HG03159 (cell line): ENCODE measurements around the gene ITPR2.
A peak's percentile ranks its signal among the peaks of the same experiment; 100 is the strongest.
"Not testable (repeated sequence)": the region's sequence is repeated elsewhere in the genome, so short reads cannot be mapped to it uniquely, and the experiment has no call there.

Source experiments
- ATAC-seq: cut with Tn5 transposase; IDR thresholded peaks from one replicate; pipeline ENCODE4 v1.9.1; 2021; ENCODE audit warnings: mild to moderate bottlenecking, moderate library complexity; ENCODE audit not compliant: unreplicated experiment

The ITPR2 gene

GRCh38 chr12:26832822-26833742, at the start of gene ITPR2:
ITPR2 (minus strand) TSS chr12:26833194; CDS start chr12:26832781, 413 bp downstream.
- peak; percentile 66 for ATAC-seq

- no peak for ATAC-seq
Observed at GRCh38 chr12:26880625-26881024, 47.6 kb upstream of the ITPR2 start.

DNA sequence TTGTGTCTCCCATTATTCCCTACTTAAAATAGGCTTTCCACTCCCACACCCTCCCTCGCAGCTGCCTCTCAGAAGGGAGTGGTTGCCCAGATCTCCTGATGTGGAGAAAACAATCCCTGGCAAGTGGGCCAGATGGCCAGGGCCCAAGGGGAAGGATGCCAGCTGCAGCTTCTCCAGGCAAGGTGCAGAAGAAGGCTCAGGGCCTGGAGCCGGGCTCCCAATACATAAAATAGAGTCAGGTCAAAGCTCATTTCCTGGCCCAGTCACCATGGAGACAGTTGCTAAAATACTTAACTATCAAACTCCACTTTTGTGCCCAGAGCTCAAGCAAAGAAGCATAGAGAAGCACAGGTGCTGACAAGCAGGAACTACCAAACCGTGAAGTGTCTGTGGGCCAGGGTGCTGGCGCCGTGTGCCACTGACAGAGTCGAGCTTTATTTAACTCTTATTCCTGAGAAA, 45.7 kb upstream of the ITPR2 start:
- peak; percentile 73 for ATAC-seq

- peak; percentile 58 for ATAC-seq
Observed at GRCh38 chr12:26874501-26875296, 41.7 kb upstream of the ITPR2 start.

- ATAC-seq: no peak
Observed at GRCh38 chr12:26872625-26873024, 39.6 kb upstream of the ITPR2 start.

DNA sequence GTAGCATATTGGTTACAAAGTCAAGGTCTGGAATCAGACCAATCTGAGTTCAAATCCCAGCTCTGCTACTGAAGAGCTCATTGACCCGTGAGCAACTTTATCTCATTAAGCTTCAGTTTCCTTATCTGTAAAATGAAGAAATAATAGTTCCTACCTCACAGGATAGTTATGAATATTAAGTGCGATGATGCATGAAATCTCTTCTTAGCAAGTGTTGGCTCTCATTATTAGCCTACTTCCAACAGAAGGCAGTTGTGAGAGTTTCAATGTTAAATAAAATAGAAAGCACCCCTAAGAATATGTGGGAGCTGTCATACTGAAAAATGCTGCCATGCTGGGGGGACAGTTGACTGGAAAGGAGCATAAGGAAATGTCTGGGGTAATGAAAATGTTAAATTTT, 39.0 kb upstream of the ITPR2 start:
- ATAC-seq: no peak

DNA sequence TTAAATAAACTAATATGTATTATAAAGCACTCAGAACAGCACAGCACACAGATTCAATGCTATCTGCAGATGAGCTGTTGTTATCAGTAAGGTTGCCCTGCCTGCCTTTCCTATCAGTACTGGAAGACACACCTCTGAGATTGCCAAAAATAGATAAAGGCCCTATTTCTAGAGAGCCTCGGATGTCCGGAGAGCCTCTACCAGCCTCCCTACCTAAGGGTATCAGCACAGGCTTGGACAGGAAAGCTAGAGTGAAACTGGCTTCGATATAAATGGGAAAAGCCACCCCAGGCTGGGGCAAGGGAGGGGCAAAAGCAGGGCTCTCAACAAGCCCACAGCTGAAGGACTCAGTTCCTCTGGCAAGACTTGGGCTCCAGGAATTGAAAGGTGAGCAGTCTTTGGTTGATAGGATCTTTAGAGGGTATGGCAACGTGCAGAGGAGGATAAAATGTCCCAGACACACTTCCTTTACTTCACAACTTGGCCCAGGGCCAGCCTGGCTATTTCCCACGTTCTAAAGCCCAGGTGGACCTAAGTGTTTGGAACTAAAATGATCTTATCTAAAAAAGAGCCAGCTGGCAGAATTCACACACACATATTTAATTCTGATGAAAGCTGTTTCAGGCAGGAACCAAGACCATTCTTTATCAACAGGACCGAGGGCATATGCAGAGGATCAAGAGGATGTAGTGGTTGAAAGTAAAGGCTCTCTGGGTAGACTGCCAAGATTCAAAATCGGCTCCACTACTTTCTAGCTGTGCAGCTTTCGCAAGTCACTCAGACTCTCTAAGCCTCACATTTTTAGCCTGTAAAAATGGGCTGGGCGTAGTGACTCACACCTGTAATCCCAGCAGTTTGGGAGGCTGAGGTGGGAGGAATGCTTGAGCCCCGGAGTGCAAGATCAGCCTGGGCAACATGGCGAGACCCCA, 37.8 kb upstream of the ITPR2 start:
- no peak for ATAC-seq

- ATAC-seq: no peak
Observed at GRCh38 chr12:26869908-26870459, 37.0 kb upstream of the ITPR2 start.

DNA sequence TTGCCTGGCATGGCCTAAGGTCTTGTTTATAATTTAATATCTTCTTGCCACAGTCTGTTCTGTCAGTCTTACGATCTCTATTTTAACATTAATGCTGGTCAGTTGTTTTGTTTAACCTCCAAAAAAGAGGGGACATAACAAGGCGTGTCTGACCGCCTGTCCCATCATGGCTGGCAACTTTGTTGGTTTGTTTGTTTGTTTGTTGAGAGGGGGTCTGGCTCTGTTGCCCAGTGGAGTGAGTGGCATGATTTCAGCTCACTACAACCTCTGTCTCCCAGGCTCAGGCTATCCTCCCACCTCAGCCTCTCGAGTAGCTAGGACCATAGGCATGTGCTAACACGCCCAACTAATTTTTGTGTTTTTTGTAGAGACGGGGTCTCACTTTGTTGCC, 36.1 kb upstream of the ITPR2 start:
- ATAC-seq: no peak

DNA sequence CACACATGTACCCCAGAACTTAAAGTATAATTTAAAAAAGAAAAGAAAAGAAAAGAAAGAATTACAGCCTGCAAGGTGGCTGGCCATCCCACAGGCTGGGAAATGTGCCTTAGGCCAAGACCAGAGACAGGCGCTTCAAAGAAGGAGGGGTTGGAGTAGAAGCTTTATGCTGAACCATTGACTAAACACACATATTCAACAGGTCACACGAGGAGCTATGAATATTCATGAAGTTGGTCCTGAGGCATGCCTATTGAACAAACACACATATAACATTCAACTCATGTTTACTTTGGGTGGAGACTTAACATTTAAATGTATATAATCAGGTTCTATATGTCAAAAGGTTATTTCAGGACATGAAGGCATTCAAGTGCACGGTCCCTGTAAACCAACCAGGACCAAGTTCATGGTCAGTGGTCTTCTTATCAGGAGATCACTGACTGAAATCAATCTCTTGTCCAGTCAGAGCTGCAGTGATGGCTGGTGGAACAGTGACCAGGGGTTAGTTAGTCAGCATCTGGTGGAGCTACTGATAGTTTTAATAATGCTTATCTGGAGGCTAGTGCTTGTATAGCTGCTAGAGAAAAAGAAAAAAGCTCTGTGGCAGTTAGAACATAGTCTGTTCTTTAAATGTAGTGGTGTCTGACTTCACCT, 35.6 kb upstream of the ITPR2 start:
- ATAC-seq: no peak

DNA sequence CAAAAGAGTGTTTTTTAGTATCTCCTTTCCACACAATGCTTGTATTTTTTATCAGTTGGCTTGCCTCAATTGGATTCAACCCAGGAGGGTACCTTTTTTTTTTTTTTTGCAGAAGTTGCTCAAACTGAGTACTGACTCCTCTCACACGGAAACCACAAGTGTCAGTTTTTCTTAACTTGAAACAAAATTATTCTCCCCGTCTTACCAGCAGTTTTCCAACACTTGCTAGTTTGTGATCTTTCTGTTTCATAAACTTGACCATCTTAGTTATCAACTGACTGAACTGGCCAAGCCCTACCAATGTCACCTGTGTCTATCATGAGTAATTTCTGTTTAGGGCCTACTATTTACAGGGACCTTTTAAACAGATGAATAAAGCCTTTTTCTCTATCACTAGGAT, 34.1 kb upstream of the ITPR2 start:
- ATAC-seq: no peak

DNA sequence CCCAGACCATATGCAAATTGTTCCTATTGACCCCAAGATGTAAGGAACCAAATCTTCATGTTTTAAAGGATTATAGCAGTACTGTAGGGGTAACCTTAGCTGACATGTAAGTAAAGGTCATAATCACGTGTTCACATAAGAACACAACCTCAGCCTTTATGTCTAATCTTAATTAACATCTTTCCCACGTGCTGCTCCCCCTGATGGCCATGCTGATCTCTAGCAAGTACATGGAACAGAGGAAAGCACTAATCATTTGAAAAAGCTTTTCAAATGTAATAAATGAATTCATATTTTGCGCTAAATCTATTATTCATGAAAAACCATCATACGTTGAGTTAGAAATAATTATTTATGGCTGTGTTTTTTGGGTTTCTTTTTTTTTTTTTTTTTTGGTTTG, 30.5 kb upstream of the ITPR2 start:
- ATAC-seq: no peak

DNA sequence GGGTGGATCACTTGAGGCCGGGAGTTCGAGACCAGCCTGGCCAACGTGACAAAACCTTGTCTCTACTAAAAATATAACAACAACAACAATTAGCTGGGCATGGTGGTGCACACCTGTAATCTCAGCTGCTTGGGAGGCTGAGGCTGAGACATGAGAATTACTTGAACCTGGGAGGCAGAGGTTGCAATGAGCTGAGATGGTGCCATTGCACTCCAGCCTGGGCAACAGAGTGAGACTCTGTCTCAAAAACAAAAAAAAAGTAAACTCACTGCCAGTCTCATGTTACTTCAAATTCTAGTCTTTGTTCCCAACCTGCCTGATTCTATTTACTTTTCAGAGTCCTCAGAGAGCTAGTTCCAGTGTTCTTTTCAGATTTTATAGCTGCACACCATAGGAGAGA, 29.8 kb upstream of the ITPR2 start:
- ATAC-seq: not testable (repeated sequence)

DNA sequence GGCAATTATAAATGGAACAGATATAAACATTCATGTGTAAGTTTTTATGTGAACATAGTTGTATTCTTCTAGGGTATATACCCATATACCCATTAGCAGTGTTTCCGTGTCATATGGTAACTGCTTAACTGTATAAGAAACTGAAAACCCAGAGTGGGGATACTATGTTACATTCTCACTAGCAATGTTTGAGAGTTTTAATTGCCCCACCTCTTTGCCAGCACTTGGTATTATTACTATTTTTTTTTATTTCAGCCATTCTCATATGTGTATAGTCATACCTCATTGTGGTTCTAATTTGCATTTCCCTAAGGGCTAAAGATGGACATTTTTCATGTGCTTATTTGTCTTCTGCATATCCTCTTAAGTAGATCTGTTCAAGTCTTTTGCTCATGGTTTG, 28.7 kb upstream of the ITPR2 start:
- no peak for ATAC-seq

DNA sequence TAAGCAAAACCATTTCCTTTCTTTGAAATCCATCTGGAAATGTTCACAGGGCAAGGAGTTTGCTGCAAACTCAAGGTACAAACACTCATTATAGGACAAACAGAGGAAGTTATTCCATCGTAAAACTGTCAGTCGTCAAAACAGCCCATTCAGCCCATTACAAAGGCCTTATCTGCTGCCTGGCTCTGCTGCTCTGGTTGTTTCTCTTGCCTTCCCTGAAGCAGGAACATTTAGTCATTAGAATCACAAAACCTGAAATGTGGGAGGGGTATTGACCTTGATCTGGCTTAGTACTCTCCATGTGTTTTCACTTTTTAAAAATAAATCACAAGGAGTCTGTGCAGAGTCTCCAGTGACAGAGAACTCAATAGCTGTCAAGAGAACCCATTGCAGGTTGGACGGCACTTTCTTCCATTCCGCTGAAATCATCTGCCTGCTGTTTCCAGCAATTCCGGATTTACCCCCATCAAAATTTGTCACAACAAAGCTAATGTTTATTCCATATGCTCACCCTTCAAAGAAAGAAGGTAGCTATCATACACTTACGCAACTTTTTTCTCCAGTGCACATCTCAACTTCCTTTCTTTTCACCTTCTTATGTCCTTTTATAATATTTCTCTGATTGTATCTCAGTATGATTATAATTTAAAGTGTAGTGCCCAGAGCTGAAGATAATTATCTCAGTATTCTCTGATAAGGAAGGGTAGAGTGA, 24.6 kb upstream of the ITPR2 start:
- ATAC-seq: no peak

GRCh38 chr12:26855337-26855736, 22.3 kb upstream of the ITPR2 start:
- ATAC-seq: no peak

- ATAC-seq: no peak
Observed at GRCh38 chr12:26854031-26854390, 21.0 kb upstream of the ITPR2 start.

- peak; percentile 70 for ATAC-seq
Observed at GRCh38 chr12:26853303-26854030, 20.5 kb upstream of the ITPR2 start.
